Measurements from ENCODE around the gene RNF17.

DNA sequence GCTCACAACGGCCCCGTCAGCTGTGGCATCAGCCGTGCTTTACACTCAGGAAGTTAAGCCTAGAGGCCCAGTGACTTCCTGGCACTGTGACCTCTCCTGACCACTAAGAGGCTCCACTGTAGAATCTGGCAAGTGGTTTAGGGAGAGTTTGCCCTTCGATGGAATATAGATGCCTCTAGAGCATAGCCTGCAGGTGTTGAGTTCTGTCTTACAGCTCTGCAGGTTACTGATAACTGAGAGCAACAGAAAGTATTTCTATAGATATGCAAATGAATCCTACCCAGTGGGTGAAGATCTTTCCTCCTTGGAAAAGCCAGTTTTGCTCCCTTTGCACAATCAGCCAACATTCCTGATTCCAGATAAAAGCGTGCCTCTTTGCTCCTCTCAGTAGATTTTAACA lies 48.0 kb upstream of the RNF17 start:
- TF ChIP-seq EP300 (IDR thresholded peaks at IDR 0.05) (no peak), POLR2A (IDR thresholded peaks at IDR 0.05) (no peak), POLR2AphosphoS5 (IDR thresholded peaks at IDR 0.05) (no peak)
- TF ChIP-seq, protein P1, sequence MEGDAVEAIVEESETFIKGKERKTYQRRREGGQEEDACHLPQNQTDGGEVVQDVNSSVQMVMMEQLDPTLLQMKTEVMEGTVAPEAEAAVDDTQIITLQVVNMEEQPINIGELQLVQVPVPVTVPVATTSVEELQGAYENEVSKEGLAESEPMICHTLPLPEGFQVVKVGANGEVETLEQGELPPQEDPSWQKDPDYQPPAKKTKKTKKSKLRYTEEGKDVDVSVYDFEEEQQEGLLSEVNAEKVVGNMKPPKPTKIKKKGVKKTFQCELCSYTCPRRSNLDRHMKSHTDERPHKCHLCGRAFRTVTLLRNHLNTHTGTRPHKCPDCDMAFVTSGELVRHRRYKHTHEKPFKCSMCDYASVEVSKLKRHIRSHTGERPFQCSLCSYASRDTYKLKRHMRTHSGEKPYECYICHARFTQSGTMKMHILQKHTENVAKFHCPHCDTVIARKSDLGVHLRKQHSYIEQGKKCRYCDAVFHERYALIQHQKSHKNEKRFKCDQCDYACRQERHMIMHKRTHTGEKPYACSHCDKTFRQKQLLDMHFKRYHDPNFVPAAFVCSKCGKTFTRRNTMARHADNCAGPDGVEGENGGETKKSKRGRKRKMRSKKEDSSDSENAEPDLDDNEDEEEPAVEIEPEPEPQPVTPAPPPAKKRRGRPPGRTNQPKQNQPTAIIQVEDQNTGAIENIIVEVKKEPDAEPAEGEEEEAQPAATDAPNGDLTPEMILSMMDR (IDR thresholded peaks at IDR 0.05), result no peak

Data from gastroesophageal sphincter (tissue), 3 donors.